Measurements from ENCODE around the gene YKT6. TPM values are rescaled to one million over a fixed set of nuclear protein-coding genes. Genes with fewer than 3 reads are reported as not detected.

The YKT6 gene
- total and polyA plus RNA-seq, 2 of the 8 experiments (the other 6 are each of a cell fraction or from before 2014, with no cell fraction given): 75.3 to 103 TPM

DNA sequence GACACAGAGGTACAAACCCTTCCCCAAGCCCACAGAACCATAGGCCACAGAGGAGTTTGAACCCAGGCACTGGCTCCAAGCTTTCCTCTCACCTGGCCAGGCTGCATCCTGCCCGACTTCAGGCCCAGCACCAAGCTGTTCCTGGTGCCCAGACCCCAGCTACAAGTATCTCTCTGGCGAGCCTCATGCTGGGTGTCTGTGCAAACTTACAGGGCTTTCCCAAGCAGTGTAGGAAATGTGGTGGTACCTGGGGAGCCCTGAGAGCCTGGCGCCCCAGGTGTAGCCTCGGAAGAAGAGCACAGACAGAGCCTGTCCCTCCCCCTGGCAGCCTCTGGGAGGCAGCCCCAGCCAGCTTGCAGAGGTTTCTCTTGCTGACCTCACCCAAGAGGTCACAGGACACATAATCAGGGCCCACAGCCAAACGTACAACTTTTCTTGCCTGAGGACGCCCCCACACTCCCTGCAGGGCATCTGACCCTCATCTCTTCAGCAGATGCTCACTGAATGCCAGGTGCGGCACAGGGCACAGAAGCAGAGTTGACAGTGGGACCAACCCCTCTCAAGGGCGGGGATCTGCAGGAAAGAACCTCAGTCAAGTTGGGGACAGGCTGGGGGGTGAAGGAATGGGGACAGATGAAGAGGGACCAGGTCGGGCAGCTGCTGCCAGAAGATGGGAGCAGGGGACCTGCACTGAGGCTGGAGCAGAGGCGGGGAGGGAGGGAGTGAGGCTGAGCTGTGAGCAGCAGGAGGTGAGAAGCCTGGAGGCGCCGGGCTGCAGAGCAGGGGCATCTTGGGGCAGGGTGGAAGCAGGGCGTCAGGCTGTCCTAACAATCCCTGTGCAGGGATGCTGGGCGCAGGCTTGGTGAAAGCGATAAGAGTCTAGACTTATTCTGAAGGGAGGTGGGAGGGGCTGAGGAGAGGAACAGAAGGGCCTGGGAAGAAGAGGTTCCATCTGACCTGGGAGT is 43.4 kb upstream of the YKT6 start (continued):
- TF ChIP-seq, protein P1, sequence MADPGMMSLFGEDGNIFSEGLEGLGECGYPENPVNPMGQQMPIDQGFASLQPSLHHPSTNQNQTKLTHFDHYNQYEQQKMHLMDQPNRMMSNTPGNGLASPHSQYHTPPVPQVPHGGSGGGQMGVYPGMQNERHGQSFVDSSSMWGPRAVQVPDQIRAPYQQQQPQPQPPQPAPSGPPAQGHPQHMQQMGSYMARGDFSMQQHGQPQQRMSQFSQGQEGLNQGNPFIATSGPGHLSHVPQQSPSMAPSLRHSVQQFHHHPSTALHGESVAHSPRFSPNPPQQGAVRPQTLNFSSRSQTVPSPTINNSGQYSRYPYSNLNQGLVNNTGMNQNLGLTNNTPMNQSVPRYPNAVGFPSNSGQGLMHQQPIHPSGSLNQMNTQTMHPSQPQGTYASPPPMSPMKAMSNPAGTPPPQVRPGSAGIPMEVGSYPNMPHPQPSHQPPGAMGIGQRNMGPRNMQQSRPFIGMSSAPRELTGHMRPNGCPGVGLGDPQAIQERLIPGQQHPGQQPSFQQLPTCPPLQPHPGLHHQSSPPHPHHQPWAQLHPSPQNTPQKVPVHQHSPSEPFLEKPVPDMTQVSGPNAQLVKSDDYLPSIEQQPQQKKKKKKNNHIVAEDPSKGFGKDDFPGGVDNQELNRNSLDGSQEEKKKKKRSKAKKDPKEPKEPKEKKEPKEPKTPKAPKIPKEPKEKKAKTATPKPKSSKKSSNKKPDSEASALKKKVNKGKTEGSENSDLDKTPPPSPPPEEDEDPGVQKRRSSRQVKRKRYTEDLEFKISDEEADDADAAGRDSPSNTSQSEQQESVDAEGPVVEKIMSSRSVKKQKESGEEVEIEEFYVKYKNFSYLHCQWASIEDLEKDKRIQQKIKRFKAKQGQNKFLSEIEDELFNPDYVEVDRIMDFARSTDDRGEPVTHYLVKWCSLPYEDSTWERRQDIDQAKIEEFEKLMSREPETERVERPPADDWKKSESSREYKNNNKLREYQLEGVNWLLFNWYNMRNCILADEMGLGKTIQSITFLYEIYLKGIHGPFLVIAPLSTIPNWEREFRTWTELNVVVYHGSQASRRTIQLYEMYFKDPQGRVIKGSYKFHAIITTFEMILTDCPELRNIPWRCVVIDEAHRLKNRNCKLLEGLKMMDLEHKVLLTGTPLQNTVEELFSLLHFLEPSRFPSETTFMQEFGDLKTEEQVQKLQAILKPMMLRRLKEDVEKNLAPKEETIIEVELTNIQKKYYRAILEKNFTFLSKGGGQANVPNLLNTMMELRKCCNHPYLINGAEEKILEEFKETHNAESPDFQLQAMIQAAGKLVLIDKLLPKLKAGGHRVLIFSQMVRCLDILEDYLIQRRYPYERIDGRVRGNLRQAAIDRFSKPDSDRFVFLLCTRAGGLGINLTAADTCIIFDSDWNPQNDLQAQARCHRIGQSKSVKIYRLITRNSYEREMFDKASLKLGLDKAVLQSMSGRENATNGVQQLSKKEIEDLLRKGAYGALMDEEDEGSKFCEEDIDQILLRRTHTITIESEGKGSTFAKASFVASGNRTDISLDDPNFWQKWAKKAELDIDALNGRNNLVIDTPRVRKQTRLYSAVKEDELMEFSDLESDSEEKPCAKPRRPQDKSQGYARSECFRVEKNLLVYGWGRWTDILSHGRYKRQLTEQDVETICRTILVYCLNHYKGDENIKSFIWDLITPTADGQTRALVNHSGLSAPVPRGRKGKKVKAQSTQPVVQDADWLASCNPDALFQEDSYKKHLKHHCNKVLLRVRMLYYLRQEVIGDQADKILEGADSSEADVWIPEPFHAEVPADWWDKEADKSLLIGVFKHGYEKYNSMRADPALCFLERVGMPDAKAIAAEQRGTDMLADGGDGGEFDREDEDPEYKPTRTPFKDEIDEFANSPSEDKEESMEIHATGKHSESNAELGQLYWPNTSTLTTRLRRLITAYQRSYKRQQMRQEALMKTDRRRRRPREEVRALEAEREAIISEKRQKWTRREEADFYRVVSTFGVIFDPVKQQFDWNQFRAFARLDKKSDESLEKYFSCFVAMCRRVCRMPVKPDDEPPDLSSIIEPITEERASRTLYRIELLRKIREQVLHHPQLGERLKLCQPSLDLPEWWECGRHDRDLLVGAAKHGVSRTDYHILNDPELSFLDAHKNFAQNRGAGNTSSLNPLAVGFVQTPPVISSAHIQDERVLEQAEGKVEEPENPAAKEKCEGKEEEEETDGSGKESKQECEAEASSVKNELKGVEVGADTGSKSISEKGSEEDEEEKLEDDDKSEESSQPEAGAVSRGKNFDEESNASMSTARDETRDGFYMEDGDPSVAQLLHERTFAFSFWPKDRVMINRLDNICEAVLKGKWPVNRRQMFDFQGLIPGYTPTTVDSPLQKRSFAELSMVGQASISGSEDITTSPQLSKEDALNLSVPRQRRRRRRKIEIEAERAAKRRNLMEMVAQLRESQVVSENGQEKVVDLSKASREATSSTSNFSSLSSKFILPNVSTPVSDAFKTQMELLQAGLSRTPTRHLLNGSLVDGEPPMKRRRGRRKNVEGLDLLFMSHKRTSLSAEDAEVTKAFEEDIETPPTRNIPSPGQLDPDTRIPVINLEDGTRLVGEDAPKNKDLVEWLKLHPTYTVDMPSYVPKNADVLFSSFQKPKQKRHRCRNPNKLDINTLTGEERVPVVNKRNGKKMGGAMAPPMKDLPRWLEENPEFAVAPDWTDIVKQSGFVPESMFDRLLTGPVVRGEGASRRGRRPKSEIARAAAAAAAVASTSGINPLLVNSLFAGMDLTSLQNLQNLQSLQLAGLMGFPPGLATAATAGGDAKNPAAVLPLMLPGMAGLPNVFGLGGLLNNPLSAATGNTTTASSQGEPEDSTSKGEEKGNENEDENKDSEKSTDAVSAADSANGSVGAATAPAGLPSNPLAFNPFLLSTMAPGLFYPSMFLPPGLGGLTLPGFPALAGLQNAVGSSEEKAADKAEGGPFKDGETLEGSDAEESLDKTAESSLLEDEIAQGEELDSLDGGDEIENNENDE (IDR thresholded peaks at IDR 0.05; ENCODE audit: insufficient replicate concordance, low read length): no peak
- TF ChIP-seq ZNF274 (IDR thresholded peaks at IDR 0.05; ENCODE audit: borderline replicate concordance, extremely low read depth, low read length): no peak

Data from H1 (cell line).